HG02884 (cell line): Measurements from ENCODE around the gene TTBK1.

ENCODE experiments used
- ATAC-seq: cut with Tn5 transposase; IDR thresholded peaks from one replicate; pipeline ENCODE4 v1.9.1; 2021; ENCODE audit warnings: mild to moderate bottlenecking, moderate library complexity; ENCODE audit not compliant: unreplicated experiment

The TTBK1 gene

DNA sequence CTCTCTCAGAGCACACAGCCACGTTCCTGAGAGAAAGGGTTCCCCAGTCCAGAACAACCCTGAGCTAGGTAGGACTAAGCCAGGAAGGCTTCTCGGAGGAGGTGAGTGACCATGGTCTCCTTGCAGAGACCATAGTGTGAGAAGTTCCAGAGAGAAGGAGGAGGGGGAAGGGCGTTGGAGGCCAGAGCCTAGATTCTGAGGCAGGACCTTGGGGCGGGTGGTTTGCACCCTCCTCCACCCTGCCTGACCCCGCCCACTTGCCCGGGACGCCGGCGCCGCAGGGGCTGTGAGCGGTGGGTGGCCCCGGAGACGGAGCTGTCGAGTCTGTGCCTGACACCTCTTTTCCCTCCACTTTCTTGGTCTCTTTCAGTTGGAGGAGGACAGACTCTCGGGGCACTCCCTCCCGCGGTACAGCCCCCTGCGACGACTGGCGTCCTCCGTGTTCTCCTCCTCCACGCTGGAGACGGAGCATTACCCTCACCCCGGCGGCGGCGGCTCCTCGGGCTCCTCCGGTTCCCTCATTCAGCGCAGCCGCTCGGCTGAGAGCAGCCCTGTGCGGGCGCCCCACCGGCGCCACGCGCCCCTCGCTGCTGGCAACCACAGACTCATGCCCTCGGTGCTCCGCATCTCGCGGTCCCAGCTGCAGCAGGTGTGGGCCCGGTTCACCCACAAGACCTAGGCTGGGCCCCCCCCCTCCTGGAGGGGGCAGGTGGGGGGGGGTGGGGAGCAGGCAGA lies 26.2 kb downstream of the TTBK1 start:
- no peak for ATAC-seq

DNA sequence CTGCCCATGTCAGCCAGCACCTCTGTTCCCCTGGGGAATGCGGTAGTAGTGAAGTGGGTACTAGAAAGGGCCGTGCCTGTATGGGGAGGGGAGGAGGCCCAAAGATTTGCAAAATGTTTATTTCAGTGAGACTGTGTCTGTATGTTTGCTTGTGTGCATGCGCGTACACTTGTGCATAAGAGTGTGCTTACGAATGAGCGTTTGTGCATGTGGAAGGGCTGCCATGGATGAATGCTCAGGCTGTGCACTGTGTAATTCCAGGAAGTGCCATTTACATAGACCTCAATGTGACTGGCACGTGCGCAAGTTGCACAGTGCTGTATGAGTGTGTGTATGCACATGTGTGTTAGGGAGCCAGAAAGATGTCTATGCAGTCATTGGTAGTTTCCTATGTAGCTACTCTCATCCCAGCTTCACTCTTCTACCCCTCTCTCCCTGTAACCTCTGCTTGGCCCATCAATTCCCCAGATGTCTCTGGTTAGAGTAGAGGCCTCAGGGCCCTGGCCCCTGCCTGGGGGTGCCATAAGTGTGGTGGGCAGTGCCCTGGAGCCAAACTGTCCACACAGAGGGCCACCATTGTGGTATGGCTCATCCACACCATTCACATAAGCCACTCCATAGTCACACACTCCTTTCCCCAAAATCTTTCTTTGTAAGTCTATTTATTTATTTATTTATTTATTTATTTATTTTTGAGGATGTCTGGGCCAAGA lies 28.0 kb downstream of the TTBK1 start:
- no peak for ATAC-seq

DNA sequence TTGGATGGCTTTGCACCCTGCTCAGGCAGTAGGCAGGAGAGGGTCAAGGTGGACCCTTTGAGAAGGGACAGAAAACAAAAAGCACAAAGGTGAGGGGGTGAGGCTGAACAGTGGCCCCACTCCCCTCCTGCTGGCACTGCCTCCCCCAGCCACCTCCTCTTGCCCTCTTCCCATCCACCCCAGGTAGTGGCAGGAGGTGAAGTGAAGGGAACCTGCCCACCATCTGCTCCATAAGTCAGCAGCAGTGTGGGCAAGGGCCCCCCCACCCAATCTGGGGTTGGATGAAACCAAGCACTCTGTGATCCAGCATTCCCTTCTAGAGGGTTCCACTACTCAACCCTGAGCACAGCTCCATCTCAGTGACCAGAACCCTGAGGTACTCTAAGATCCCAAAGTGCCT lies 28.7 kb downstream of the TTBK1 start:
- no peak for ATAC-seq

DNA sequence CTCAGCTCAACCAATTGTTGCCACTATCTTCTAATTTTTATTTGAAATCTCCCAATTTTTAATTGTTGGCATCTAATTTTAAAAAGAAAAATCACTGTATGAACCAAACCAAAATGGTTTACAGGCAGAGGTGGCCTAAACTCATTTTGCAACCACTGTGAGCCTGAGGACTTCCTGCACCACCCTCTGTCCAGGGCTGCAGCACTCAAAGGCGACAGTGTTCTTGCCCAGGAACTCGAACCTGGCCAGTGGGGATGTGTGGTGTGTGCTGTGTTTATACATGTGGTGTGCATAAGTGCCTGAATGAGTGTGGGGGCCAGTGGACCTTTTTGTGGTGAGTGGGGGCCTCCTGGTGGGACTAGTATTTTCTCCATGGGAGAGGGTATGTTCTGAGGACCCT lies 30.4 kb downstream of the TTBK1 start:
- ATAC-seq, result no peak

DNA sequence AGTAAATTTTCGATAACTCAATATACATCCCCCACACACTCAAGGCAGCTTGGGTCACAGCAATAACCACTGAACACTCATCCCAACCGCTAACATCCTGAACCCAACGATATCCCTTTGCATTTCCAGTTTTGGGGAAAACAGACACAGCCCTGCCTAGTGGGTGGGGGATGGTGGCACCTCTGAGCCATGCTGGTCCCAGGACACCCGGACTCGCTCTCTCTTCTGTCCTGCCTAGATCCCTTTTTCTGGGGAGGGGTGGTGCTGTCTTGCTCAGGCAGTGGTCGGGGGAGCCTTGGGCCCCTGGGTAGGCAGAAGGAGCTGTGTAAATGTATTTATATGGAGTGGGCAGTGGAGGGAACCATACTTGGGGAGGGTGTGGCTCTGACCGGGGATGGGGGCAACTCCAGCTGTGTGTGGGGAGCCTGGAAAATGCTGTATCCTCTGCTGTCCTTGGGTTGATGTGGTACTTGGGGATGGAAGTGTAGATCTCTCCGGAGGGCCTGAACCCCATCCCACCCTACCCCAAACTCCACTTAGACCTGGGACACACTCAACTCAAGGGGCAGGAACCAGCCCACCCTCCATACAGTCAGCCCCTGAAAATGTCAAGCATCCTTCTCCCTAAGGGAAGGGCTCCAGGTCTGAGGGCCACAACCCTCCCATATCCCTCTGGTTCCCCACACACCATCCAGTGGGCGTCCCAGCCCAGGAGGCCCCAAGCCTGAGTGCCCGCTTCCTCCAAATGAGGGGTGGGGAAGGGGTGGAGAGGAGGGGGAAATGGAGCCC lies 31.0 kb downstream of the TTBK1 start:
- ATAC-seq, result no peak

DNA sequence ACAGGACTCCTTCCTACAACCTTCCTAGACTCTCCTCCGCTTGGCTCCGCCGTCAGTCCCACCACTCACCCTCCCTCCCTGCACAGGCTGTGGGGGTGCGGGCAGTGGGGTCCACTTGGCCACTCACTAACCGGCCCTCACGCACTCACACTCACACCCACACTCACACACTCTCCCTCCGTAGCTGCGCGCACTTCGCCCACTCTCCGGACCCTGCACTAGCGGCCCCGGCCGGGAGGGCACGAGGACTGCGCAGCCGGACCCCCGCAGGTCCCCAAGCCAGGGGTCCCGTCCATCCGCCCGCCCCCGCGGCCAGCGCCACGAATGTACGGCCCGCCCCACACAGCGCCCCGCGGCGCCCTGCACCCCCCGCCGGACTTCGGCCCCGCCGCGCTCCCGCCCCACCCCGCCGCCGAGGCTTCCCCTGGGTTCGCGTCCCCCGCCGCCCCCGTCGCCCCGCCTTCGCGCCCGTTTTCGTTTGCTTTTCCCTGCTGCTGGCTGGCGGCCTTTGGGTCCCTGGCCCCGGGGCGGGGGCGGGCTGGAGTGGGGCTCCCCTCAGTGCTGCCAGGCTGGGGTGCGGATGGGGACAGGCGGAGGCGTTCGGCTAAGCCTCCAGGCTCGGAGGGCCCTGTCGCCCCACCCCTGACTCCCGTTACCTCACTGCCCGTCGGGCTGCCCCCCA lies 31.8 kb downstream of the TTBK1 start:
- ATAC-seq, result no peak

DNA sequence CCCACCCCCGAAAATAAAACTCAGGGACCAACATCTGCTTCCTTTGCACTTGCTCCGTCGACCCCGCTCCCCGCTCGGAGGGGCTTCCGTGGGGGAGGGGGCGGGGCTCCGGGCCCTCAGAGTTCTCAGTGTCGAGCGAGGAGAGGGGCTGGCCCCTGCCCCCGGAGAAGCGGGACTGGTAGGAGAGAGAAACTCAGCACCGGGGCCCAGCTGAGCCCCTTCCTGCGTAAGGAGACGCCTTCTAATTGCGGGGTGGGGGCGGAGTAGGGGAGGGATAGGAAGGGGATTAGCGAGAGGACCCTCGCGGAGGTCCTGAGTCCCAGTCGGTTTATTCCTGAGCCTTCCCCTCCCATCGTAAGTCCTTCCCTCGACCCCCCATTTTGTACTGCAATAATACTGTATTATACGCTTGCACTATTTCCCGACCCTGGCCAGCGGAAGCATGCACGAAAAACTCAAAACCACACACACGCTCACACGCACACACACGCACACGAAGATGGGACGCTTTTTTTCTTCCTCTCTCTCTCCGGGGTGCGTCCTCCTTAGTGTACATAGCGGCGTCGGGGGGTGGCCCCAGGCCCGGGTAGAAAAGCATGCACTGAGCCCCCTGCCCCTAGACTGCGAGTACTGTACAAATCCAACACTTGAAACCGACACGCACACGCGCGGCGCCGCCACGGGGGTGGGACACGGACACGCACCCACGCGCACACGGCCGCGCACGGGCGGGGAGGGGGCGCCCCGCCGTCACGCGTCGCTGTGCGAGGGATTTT lies 32.7 kb downstream of the TTBK1 start:
- no peak for ATAC-seq

DNA sequence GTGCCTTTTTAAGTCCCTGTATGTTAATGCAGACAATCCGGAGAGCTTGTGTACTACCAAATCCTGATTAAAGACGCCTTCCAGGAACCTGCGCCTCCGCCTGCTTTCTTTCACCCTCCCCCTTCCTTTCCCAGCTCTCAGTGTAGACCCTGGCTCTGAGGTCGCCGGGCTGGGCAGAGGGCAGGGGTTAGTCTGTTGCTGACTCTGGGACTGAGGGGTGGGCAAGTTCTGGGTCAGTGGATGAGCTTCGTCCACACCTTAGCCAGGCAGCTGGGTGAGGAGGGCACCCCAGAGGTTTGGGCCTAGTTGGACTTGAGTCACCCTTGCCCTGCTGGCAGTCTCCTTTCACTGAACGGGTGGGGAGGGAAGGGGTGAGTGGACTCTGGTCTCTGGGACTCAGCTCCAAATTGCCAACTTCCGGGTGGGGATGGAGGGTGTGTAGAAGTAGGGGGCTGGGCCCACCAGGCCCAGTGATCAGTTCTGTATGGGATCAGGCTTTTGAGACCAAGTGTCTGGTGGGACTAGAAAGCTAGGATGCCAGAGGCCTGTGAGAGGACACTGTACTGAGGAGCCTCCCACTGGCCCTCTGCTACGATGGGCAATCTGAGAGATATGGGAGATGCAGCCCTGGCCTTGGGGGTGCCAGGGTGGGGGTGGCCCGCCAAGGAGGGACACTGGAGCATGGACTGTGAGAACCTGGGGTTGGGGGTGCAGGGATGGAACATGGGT lies 33.5 kb downstream of the TTBK1 start:
- no peak for ATAC-seq

DNA sequence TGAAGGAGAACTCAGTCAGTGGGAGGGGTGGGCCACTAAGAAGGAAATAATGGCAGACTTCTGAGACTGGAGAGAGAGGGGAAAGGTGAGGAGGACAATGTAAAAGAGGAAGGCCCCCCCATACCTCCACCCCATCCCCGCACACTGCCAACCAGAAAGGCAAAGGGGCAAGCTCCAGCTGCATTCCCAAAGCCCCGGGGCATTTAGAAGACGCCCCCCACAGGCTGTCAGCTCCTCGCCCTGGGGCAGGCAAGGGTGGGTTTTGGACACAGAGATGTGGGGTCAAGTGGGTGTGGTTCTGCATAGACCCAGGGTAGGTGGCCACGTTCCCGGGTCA lies 34.0 kb downstream of the TTBK1 start:
- no peak for ATAC-seq

DNA sequence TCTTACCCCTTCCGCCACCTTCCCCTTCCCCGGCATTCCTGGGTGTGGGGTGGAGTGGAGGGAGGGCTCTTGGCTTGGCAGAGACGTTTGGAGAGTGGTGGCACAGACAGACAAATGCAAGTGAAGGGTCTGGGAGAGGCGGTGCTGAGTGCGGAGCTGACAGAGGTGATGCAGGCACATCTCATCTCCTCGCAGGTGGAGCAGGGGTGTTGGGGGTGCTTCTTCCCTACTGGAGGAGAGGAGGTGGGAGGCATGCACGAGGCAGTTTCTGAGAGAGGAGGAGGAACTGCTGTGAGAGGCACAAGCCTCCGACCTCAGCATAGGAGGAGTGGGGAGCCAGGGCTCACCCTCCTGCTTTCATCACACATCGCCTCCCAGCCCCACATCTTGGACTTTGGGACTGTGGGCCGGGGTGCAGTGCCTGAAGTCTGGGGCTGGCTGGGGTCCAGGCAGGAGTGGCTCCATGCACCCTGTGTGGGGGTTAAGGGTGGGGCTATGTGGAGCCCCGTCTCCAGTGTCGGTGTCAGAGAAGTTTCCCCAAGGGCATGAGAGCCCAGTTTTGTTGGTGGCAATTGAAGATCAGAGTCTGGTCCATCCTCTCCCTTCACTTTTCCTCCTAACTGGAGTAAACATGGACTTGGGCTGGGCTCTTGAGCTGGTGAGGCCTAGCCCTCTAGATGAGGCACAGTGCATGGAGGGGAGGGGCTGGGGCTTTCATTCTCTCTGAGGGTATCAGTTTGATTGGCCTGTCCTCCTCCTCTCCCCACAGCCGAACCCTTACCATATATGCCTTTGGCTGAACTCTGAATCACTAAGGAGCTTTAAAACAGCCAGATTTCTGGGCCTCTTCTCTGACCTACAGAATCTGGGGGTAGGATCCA lies 34.6 kb downstream of the TTBK1 start:
- no peak for ATAC-seq

DNA sequence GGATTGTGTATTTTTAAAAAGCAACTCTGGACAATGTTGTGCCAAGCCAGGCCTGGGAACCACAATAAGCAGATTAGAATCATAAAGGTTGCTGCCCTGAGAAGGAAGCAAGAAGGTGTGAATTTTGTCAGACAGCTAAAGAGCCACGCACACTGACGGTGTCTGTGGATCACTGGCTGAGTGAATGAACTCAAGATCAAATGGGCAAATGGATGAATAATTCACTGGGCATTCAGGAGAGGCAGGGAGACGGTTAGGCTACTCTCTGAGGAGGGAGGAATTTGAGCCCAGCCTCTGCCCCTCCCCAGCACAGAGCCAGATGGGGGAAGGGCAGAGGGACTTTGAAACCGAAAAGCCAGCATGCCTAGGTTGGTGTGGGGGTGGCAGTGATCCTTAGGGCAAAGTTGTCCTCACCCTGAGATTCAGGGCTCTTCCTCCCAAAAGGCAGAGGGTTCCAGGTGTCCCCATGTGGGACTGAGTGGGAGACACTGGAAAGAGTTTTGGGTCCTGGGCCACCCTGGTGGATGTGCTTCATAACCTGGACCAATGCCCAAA lies 35.3 kb downstream of the TTBK1 start:
- ATAC-seq, result no peak

DNA sequence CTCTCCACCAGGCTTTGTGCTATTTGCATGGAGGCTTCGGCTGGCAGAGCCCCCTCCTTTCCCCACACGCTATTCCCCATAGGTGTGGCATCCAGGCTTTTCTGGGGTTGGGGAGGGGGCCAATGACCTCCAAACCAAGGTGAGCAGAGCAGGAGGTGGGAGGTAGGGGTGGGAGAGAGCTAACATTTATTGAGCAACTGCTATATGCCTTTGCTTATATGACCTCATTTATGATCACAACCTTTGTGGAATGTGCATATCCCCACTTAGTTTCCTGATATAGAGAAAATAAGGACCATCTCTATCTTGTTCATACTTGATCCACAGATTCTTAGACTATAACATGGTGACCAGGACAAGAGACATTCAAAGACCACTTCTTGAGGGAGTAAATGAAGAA lies 37.0 kb downstream of the TTBK1 start:
- no peak for ATAC-seq

DNA sequence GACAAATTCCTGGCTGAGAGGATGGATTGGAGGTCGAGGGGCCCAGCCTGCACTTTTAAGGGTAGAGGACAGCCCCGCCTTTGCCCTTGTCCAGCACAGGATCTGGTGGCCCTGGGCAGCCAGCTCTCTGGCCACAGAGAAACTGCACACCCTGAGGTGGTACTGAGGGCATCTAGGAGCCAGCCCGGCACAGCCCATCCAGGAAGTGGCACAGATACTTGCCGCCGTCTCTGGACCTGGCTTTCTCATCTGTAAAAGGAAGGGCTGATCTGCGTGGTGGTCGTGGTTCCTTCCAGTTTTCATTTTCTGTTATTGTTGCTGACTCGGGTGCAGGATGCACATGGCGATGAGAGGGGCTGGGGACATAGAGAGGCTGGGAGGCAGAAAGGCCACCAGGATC lies 38.8 kb downstream of the TTBK1 start:
- no peak for ATAC-seq

DNA sequence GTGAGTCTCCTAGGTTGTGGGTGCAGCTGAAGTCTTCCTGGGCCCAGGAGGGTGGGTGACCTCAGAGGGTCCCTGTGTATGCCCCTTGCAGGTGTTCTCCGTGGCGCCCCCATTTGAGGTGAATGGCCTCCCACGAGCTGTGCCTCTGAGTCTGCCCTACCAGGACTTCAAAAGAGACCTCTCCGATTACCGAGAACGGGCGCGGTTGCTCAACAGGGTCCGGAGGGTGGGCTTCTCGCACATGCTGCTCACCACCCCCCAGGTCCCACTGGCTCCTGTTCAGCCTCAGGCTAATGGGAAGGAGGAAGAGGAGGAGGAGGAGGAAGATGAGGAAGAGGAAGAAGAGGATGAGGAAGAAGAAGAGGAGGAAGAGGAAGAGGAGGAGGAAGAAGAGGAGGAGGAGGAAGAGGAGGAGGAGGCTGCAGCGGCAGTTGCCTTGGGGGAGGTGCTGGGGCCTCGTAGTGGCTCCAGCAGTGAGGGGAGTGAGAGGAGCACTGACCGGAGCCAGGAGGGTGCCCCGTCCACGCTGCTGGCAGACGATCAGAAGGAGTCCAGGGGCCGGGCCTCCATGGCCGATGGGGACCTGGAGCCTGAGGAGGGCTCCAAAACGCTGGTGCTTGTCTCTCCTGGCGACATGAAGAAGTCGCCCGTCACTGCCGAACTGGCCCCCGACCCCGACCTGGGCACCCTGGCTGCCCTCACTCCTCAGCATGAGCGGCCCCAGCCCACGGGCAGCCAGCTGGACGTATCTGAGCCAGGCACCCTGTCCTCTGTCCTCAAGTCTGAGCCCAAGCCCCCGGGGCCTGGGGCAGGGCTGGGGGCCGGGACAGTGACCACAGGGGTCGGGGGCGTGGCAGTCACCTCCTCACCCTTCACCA lies 39.6 kb downstream of the TTBK1 start:
- no peak for ATAC-seq

DNA sequence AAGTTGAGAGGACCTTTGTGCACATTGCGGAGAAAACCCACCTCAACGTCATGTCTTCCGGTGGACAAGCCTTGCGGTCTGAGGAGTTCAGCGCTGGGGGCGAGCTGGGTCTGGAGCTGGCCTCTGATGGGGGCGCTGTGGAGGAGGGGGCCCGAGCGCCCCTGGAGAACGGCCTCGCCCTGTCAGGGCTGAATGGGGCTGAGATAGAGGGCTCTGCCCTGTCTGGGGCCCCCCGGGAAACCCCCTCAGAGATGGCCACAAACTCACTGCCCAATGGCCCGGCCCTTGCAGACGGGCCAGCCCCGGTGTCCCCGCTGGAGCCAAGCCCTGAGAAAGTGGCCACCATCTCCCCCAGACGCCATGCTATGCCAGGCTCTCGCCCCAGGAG lies 40.2 kb downstream of the TTBK1 start:
- ATAC-seq, result no peak

DNA sequence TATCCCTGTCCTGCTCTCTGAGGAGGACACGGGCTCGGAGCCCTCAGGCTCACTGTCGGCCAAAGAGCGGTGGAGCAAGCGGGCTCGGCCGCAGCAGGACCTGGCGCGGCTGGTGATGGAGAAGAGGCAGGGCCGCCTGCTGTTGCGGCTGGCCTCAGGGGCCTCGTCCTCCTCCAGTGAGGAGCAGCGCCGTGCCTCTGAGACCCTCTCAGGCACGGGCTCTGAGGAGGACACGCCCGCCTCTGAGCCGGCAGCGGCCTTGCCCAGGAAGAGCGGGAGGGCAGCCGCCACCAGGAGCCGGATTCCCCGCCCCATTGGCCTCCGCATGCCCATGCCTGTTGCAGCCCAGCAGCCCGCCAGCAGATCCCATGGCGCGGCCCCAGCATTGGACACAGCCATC lies 40.6 kb downstream of the TTBK1 start:
- no peak for ATAC-seq

DNA sequence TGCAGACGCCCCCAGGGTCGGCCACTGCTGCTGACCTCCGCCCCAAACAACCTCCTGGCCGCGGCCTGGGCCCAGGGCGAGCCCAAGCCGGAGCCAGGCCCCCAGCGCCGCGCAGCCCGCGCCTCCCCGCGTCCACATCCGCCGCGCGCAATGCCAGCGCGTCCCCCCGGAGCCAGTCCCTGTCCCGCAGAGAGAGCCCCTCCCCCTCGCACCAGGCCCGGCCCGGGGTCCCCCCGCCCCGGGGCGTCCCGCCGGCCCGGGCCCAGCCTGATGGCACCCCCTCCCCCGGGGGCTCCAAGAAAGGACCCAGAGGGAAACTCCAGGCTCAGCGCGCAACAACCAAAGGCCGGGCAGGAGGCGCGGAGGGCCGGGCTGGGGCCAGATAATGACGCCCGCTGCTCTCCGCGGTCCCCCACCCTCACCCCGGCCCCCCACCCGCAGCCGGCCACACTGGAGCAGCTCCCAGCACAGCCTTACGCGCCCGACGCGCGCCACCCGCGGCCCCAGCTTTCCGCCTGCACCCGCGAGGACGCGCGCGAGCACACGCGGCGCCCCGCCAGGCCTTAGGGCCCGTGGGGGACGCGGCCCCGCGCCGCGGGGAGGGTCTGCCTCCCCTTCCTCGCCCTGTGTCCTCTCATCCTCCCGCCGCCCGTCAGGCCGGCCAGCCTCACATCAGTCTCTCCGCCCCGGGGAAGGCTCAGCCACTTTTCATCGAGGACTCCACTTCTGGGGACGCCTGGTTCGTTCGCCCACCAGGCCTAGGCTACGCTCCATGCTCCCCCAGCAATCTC lies 41.9 kb downstream of the TTBK1 start:
- ATAC-seq, result no peak
